Right forelimb (tissue), 1 donor: Measurements from ENCODE around the gene LRRC17.
"Not testable (repeated sequence)": the region's sequence is repeated elsewhere in the genome, so short reads cannot be mapped to it uniquely, and the experiment has no call there.

ENCODE experiments used
- DNase-seq: peaks from one replicate; pipeline ENCODE4 v3.0.0-alpha.2; 2018

Gene LRRC17

GRCh38 chr7:102897856-102898531 lies 14.8 kb upstream of the LRRC17 start:
- DNase-seq, result no peak

GRCh38 chr7:102898532-102898859 lies 14.3 kb upstream of the LRRC17 start:
- no peak for DNase-seq

GRCh38 chr7:102902052-102902451 lies 10.7 kb upstream of the LRRC17 start:
- not testable (repeated sequence) for DNase-seq

GRCh38 chr7:102903576-102903975 lies 9.2 kb upstream of the LRRC17 start:
- not testable (repeated sequence) for DNase-seq

GRCh38 chr7:102908676-102909075 lies 4.1 kb upstream of the LRRC17 start:
- DNase-seq, result no peak

GRCh38 chr7:102913826-102914225 lies 1.0 kb downstream of the LRRC17 start:
- no peak for DNase-seq

GRCh38 chr7:102914585-102914984 lies 1.8 kb downstream of the LRRC17 start:
- DNase-seq, result no peak

- no peak for DNase-seq
Measured at GRCh38 chr7:102916426-102916825, 3.6 kb downstream of the LRRC17 start.

- no peak for DNase-seq
Measured at GRCh38 chr7:102916881-102917280, 4.1 kb downstream of the LRRC17 start.

GRCh38 chr7:102917436-102918353 lies 4.9 kb downstream of the LRRC17 start:
- no peak for DNase-seq

- no peak for DNase-seq
Measured at GRCh38 chr7:102918845-102919244, 6.0 kb downstream of the LRRC17 start.

- no peak for DNase-seq
Measured at GRCh38 chr7:102925976-102926782, 13.4 kb downstream of the LRRC17 start.

- DNase-seq, result no peak
Measured at GRCh38 chr7:102926783-102927140, 14.0 kb downstream of the LRRC17 start.

- no peak for DNase-seq
Measured at GRCh38 chr7:102927312-102927933, 14.6 kb downstream of the LRRC17 start.

- no peak for DNase-seq
Measured at GRCh38 chr7:102931757-102932156, 19.0 kb downstream of the LRRC17 start.

GRCh38 chr7:102933763-102934162 lies 21.0 kb downstream of the LRRC17 start:
- peak; percentile 73 for DNase-seq

GRCh38 chr7:102934239-102934638 lies 21.4 kb downstream of the LRRC17 start:
- DNase-seq, result no peak

GRCh38 chr7:102934701-102935100 lies 21.9 kb downstream of the LRRC17 start:
- no peak for DNase-seq

GRCh38 chr7:102935450-102936115 lies 22.8 kb downstream of the LRRC17 start:
- no peak for DNase-seq

- no peak for DNase-seq
Measured at GRCh38 chr7:102938679-102939078, 25.9 kb downstream of the LRRC17 start.

- DNase-seq, result no peak
Measured at GRCh38 chr7:102942181-102942866, 29.5 kb downstream of the LRRC17 start.

- DNase-seq, result no peak
Measured at GRCh38 chr7:102942868-102943267, 30.1 kb downstream of the LRRC17 start.
